Psoas muscle (tissue), 8 donors: ENCODE measurements around the gene NUDT22. TPM values are rescaled to one million over a fixed set of nuclear protein-coding genes. Genes with fewer than 3 reads are reported as not detected.

Experiments used
- ATAC-seq, 4 donors: fragments of 200-7000 bp; cut with Tn5 transposase; one replicate each; pipeline ENCODE4 v1.9.1; 2020; ENCODE audit warnings: moderate library complexity in 3 of 4, mild to moderate bottlenecking in 2 of 4
- DNase-seq, 2 donors: peaks; one replicate each; pipeline ENCODE4 v3.0.0-alpha.2; 2020
- H3K27ac ChIP-seq: fragments of 200-600 bp; one replicate; pipeline ENCODE4 v1.8.0; 2022
- H3K27me3 ChIP-seq, 3 donors: fragments of 200-600 bp in 1 of 3; one replicate each; pipeline versions ENCODE4 v1.6.1 to v1.8.0; 2013 to 2022; ENCODE audit warnings: low read length in 2 of 3, mild to moderate bottlenecking in 2 of 3, moderate library complexity in 1 of 3; ENCODE audit not compliant: insufficient read depth in 3 of 3
- H3K36me3 ChIP-seq, 2 donors: fragments of 200-600 bp in 1 of 2; one replicate each; pipeline versions ENCODE4 v1.6.1 to v1.8.0; 2013 to 2022; ENCODE audit warnings: low read depth in 1 of 2, mild to moderate bottlenecking in 1 of 2, moderate library complexity in 1 of 2; ENCODE audit not compliant: insufficient read depth in 1 of 2
- H3K4me1 ChIP-seq: fragments of 200-600 bp; one replicate; pipeline ENCODE4 v1.8.0; 2022
- H3K4me3 ChIP-seq: fragments of 200-600 bp; one replicate; pipeline ENCODE4 v1.8.0; 2022; ENCODE audit warnings: mild to moderate bottlenecking
- H3K9me3 ChIP-seq: fragments of 200-600 bp; one replicate; pipeline ENCODE4 v1.8.0; 2022
- WGBS, 3 donors: extraction: QIAGEN DNeasy Blood & Tissue Kit; methylation state at CpG; one replicate each; pipeline versions ENCODE4 v1.1.6 to v1.1.7; 2013; 5-methylcytosine and 5-hydroxymethylcytosine counted together
- intact Hi-C, 2 donors: fragments of 100-400 bp; cut with DNase I; formaldehyde crosslinking; loops; one replicate each; pipeline versions ENCODE4 v1.11.0 to v1.14.2; 2022
- polyA plus RNA-seq, 3 donors: library from polyadenylated mRNA; stranded (reverse); fragments of 200-250 nt; gene quantifications; one replicate each; pipeline ENCODE4 v1.2.3, GENCODE V29; 2013
- total RNA-seq, 4 donors: library from RNA; stranded (reverse); fragmentation: NEBNext Ultra II Directional in 2 of 4; extraction: Animal tissue kit (Norgen Biotek cat#: 25700) in 2 of 4; gene quantifications; one replicate each; pipeline versions ENCODE4 v1.2.1 to v1.2.4, GENCODE V29; 2021 to 2023
- TF ChIP-seq, protein P1 (sequence below): fragments of 200-600 bp; IDR thresholded peaks from one replicate; pipeline ENCODE4 v1.8.0; 2022; ENCODE audit warnings: antibody characterized with exemption
- donor health status: healthy with polysubstance abuse.
- donor health status: DM: no; HTN: no; CAD: no; lungs with moderate emphysema.
- donor health status: Bipolar disorder and iron deficiency.
- donor health status: healthy.
- donor health status: DM: yes; HTN: yes; CAD: no.
- donor health status: DM: no; HTN: no; CAD: no.
- donor health status: DM: no; HTN: no; CAD: no.
- donor health status: DM: yes; HTN: yes; CAD: no.

The NUDT22 gene
- total and polyA plus RNA-seq, 7 donors, result 31.6 to 59.3 (median 43.5) TPM

- no peak for DNase-seq
- Histone ChIP-seq H3K4me1 (peaks cover 39% of the 10 kb centered on the region), H3K36me3 (peaks cover 0 to 21% of the 10 kb centered on the region in 2 donors), H3K27me3 (no peaks in the 10 kb centered on the region), H3K4me3 (peak overlapping the region; percentile 93), H3K9me3 (no peaks in the 10 kb centered on the region), H3K27ac (peak overlapping the region; percentile 99)
- ATAC-seq, result peak in 1 of 4 donors; percentile 3
- TF ChIP-seq, protein P1, sequence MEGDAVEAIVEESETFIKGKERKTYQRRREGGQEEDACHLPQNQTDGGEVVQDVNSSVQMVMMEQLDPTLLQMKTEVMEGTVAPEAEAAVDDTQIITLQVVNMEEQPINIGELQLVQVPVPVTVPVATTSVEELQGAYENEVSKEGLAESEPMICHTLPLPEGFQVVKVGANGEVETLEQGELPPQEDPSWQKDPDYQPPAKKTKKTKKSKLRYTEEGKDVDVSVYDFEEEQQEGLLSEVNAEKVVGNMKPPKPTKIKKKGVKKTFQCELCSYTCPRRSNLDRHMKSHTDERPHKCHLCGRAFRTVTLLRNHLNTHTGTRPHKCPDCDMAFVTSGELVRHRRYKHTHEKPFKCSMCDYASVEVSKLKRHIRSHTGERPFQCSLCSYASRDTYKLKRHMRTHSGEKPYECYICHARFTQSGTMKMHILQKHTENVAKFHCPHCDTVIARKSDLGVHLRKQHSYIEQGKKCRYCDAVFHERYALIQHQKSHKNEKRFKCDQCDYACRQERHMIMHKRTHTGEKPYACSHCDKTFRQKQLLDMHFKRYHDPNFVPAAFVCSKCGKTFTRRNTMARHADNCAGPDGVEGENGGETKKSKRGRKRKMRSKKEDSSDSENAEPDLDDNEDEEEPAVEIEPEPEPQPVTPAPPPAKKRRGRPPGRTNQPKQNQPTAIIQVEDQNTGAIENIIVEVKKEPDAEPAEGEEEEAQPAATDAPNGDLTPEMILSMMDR, result no peak
- WGBS, 3 donors, result 35 to 50% (median 35%) methylated on average over 22 to 31 of the region's 31 CpGs
- intact Hi-C loops, result no loop called here
Measured at GRCh38 chr11:64247729-64248531, 21.9 kb downstream of the NUDT22 start.

- Histone ChIP-seq H3K36me3 (peaks cover 0 to 14% of the 10 kb centered on the region in 2 donors), H3K27ac (no peak overlapping the region), H3K27me3 (no peaks in the 10 kb centered on the region), H3K4me1 (peaks cover 39% of the 10 kb centered on the region), H3K4me3 (no peak overlapping the region), H3K9me3 (no peaks in the 10 kb centered on the region)
- 61 to 86% (median 66%) methylated on average over 6 to 7 of the region's 7 CpGs for WGBS, 3 donors
- TF ChIP-seq, protein P1, result no peak
- no peak for DNase-seq
- ATAC-seq, result no peak
- intact Hi-C loops, result no loop called here
Measured at GRCh38 chr11:64248578-64248977, 22.5 kb downstream of the NUDT22 start.

DNA sequence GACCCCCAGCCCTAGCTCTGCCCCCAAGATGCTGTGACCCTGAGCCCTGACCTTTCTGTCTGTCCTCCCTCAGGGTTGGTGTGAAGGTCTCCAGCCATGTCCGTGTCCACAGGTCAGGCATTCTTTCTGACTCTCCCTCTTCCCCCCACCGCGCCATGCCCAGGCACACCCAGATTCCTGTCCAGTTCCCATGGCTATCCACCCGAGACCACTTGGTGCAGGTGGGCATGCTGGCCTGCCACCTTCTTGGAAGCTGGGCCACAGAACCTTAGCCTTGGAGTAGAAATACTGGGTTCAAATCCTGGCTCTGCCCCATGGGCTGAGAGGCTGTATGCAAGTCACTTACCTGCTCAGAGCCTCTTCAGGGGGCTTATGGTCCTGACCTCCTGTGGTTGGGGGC lies 23.0 kb downstream of the NUDT22 start:
- TF ChIP-seq, protein P1, result no peak
- WGBS, 3 donors, result 91 to 99% (median 92%) methylated on average over 4 of the region's 4 CpGs
- Histone ChIP-seq H3K4me3 (no peak overlapping the region), H3K27me3 (no peaks in the 10 kb centered on the region), H3K27ac (no peak overlapping the region), H3K9me3 (no peaks in the 10 kb centered on the region), H3K36me3 (peaks cover 0 to 10% of the 10 kb centered on the region in 2 donors), H3K4me1 (peaks cover 39% of the 10 kb centered on the region)
- no peak for DNase-seq
- ATAC-seq, result no peak
- intact Hi-C loops, result no loop called here

- WGBS, 3 donors, result 90 to 96% (median 91%) methylated on average over 8 of the region's 8 CpGs
- H3K36me3 ChIP-seq, result peaks cover 0 to 7% of the 10 kb centered on the region in 2 donors
- no peaks in the 10 kb centered on the region for H3K9me3 ChIP-seq
- TF ChIP-seq, protein P1, result no peak
- DNase-seq (no peak), ATAC-seq (no peak)
- intact Hi-C loops, result loop anchor here (2.0 to 5.0 kb wide), 2 partner anchors 19 to 53 kb away; partner anchors contain the start of gene CATSPERZ (in 1 of the 2)
- no peaks in the 10 kb centered on the region for H3K27me3 ChIP-seq
- H3K4me3 ChIP-seq, result peak overlapping the region; percentile 89
- peaks cover 36% of the 10 kb centered on the region for H3K4me1 ChIP-seq
- no peak overlapping the region for H3K27ac ChIP-seq
Measured at GRCh38 chr11:64249563-64250414, 23.7 kb downstream of the NUDT22 start.
